GM10266 (cell line): ENCODE results near the gene ZNF816.
"Not testable (repeated sequence)": the region's sequence is repeated elsewhere in the genome, so short reads cannot be mapped to it uniquely, and the experiment has no call there.

ENCODE experiments used
- DNase-seq: peaks from one replicate; pipeline ENCODE4 v3.0.0; 2012; ENCODE audit errors: extremely low spot score
- CTCF ChIP-seq: IDR thresholded peaks from 2 replicates; pipeline ENCODE4 v1.5.1; 2012; ENCODE audit warnings: mild to moderate bottlenecking, low read depth; ENCODE audit not compliant: control insufficient read depth, insufficient read depth; ENCODE audit errors: missing control alignments

Gene ZNF816

DNA sequence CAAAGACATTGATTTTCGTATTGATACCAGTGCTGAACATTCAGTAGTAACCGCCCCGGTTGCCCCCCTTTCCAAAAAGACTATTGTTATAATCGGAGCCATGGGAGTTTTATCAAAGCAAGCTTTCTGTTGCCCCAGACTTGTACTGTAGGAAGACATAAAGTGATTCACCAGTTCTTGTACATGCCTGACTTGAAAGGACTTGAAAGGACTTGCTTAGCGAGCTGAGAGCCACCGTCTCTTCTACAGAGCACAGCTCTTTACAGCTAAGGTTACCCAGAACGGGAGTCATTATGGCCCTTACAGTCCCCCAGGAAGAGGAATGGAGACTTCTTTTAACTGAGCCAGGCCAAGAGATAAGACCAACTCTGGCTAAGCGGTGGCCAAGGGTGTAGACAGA is 5.1 kb downstream of the ZNF816 start:
- no peak for DNase-seq
- TF ChIP-seq CTCF: no peak

DNA sequence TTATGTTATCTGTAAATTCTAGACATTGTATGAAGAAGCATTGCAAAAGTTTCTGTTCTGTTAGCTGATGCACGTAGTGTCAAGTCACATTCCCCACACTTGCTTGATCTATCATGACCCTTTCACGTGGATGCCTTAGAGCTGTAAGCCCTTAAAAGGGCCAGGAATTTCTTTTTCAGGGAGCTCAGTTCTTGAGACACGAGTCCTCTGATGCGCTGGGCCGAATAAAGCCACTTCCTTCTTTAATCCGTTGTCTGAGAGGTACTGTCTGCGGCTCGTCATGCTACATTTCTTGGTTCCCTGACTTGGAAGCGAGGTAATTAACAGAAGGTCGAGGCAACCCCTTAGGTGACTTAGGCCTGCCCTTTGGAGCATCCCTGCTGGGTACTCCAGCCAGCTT is 5.8 kb downstream of the ZNF816 start:
- no peak for DNase-seq
- TF ChIP-seq CTCF: no peak

DNA sequence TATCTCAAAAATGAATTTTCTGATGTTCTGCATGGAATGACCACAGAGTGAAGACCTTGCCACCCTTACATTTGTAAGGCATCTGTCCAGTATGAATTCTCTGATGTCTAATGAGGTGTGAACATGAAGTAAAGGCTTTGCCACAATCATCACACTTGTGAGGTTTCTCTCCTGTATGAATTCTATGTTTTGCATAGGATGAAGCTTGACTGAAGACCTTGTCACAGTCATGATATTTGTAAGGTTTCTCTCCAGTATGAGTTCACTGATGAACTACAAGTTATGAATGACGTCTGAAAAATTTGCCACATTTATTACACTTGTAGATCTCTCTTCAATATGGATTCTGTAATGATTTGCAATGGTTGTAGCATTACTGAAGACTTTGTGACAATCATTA is 13.3 kb downstream of the ZNF816 start:
- DNase-seq: no peak
- no peak for TF ChIP-seq CTCF

GRCh38 chr19:52948025-52948770 is 14.5 kb downstream of the ZNF816 start:
- TF ChIP-seq CTCF: no peak
- DNase-seq: no peak

GRCh38 chr19:52946322-52947310 is 16.1 kb downstream of the ZNF816 start:
- no peak for TF ChIP-seq CTCF
- DNase-seq: no peak

DNA sequence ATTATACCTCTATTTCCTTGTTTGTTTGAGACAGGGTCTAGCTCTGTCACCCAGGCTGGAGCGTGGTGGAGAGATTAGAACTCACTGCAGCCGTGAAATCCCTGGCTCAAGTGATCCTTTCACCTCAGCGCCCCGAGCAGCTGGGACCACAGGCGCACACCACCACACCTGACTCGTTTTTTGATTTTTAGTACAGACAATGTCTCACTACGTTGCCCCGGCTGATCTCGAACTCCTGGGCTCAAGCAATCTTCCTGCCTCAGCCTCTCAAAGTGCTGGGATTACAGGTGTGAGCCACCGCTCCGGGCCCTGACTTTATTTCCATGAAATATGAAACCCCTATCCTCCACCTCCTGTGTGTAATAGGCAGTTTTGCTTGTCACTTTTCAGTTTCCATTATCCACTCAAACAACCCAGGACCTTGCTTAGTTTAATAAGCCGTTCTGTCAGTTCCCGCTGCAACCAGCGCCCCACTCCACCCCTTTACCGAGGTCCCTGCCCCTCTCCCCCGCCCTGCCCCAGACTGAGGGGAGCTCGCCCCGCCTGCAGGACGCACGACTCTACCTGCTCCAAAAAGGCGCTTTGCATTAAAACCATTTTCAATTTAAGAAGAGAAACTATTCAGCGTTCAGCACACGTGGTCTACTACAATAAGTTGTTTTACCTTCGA is 16.9 kb downstream of the ZNF816 start:
- DNase-seq: no peak
- TF ChIP-seq CTCF: no peak

- not testable (repeated sequence) for DNase-seq
These were observed 17.8 kb downstream of the ZNF816 start for GRCh38 chr19:52944703-52945493.
